ENCODE data around the gene CASZ1. TPM values are rescaled to one million over a fixed set of nuclear protein-coding genes. Genes with fewer than 3 reads are reported as not detected.

CASZ1 gene
- total and polyA plus RNA-seq, 2 donors (not counting 3 experiments of a cell fraction or from before 2014, with no cell fraction given): 1.5 to 5.2 TPM

DNA sequence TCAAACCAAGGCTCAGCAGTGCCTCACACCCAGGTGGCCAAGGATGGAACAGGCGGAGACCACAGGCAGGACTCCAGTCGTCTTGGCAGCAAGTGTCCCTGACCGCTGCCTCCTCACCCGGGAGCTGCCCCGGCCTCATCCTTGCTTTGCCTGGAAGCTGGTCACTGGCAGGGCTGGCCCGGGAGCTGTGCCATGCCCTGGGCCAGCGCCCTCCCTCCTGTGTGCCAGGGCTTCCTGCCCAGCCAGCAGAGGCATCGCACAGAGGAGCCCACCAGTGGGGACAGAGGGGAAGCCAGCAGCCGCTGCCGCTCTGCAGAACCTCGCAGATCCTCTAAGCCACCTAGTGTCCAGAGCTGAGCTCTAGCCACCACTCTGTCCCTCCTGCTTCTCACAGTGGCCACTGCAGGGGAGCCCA, 7.8 kb downstream of the CASZ1 start:
- no peaks in the 10 kb centered on the region for H3K9me3 ChIP-seq (replicated peaks; ENCODE audit: control insufficient read depth, insufficient read depth, low read length)
- H3K79me2 ChIP-seq (ENCODE audit: control insufficient read depth, insufficient read depth, low read length): no peaks in the 10 kb centered on the region
- no peak overlapping the region for H3K9ac ChIP-seq (replicated peaks; ENCODE audit: extremely low read depth, insufficient read depth, low read length)
- no peaks in the 10 kb centered on the region for H3K36me3 ChIP-seq (ENCODE audit: control insufficient read depth in 2 of 2, extremely low read depth in 1 of 2, insufficient read depth in 2 of 2, low read length in 2 of 2)
- no peak overlapping the region for H3K27ac ChIP-seq (ENCODE audit: insufficient read depth, low read depth, low read length)
- H4K20me1 ChIP-seq (replicated peaks; ENCODE audit: control insufficient read depth, extremely low read depth, insufficient read depth, low read length): no peaks in the 10 kb centered on the region
- H3K27me3 ChIP-seq (ENCODE audit: control insufficient read depth in 2 of 2, insufficient read depth in 2 of 2, low read length in 2 of 2): peaks cover 20 to 26% of the 10 kb centered on the region in 2 experiments
- ChIA-PET POLR2A (no interaction called here), CTCF (interaction anchor here (1.6 kb wide), 1 partner anchor 281 kb away, joined by 4 read pairs; no protein-coding TSS in a partner anchor)
- TF ChIP-seq, protein P1, sequence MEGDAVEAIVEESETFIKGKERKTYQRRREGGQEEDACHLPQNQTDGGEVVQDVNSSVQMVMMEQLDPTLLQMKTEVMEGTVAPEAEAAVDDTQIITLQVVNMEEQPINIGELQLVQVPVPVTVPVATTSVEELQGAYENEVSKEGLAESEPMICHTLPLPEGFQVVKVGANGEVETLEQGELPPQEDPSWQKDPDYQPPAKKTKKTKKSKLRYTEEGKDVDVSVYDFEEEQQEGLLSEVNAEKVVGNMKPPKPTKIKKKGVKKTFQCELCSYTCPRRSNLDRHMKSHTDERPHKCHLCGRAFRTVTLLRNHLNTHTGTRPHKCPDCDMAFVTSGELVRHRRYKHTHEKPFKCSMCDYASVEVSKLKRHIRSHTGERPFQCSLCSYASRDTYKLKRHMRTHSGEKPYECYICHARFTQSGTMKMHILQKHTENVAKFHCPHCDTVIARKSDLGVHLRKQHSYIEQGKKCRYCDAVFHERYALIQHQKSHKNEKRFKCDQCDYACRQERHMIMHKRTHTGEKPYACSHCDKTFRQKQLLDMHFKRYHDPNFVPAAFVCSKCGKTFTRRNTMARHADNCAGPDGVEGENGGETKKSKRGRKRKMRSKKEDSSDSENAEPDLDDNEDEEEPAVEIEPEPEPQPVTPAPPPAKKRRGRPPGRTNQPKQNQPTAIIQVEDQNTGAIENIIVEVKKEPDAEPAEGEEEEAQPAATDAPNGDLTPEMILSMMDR (IDR thresholded peaks at IDR 0.05; ENCODE audit: extremely low read depth in 1 of 2, insufficient read depth in 1 of 2, low read depth in 1 of 2, low read length in 2 of 2): peak in 1 of 2 donors; percentile 57
- TF ChIP-seq MYC (IDR thresholded peaks at IDR 0.05; ENCODE audit: low read depth, low read length): no peak
- intact Hi-C loops (cut with micrococcal nuclease) (loop anchor here (2.0 kb wide), 1 partner anchor 78 kb away; no protein-coding TSS in a partner anchor), dilution Hi-C loops (cut with MboI; ENCODE audit: extremely low pct_ligation_motif_present, low sequenced_read_pairs) (no loop called here)
- peaks cover 3% of the 10 kb centered on the region for H3K4me1 ChIP-seq (ENCODE audit: control insufficient read depth, extremely low read depth, insufficient read depth, low read length)
- H2AFZ ChIP-seq (ENCODE audit: low read depth, low read length): no peak overlapping the region
- H3K4me2 ChIP-seq (ENCODE audit: insufficient read depth, low read length): no peak overlapping the region
- no peak overlapping the region for H3K4me3 ChIP-seq (replicated peaks in 1 of 3; ENCODE audit: insufficient read depth in 1 of 3, low read depth in 1 of 3, low read length in 3 of 3)
- no peaks in the 10 kb centered on the region for H3K9me1 ChIP-seq (replicated peaks; ENCODE audit: control insufficient read depth, extremely low read depth, insufficient read depth, low read length)
- no TSS peak for BruUV-seq (replicated peaks)
- peak; percentile 30 for DNase-seq (ENCODE audit: low read depth, low spot score)
- FAIRE-seq: no peak

DNA sequence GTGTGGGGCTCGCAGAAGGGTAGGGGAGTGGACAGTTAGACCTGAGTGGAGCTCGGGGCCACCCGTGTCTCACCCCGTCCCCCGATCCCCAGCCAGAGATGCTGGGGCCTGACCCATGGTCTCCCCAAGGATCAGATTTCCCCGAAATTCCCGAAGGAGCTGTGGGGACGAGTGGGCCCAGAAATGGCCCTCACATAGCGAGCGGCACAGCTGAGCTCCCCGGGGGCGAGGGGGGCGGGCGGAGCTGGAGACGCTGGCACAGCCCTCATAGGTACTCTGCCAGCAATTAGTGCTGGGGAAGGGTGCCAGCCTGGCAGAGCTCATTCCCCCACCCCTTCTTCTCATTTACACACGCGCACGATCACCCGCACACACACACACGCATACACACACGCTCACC, 9.2 kb downstream of the CASZ1 start:
- intact Hi-C loops (cut with micrococcal nuclease): no loop called here
- Histone ChIP-seq H2AFZ (ENCODE audit: low read depth, low read length) (no peak overlapping the region), H3K4me1 (ENCODE audit: control insufficient read depth, extremely low read depth, insufficient read depth, low read length) (no peaks in the 10 kb centered on the region), H3K79me2 (ENCODE audit: control insufficient read depth, insufficient read depth, low read length) (no peaks in the 10 kb centered on the region), H4K20me1 (replicated peaks; ENCODE audit: control insufficient read depth, extremely low read depth, insufficient read depth, low read length) (no peaks in the 10 kb centered on the region), H3K9ac (replicated peaks; ENCODE audit: extremely low read depth, insufficient read depth, low read length) (no peak overlapping the region), H3K4me3 (replicated peaks in 1 of 3; ENCODE audit: insufficient read depth in 1 of 3, low read depth in 1 of 3, low read length in 3 of 3) (no peak overlapping the region), H3K4me2 (ENCODE audit: insufficient read depth, low read length) (no peak overlapping the region), H3K9me3 (replicated peaks; ENCODE audit: control insufficient read depth, insufficient read depth, low read length) (no peaks in the 10 kb centered on the region), H3K9me1 (replicated peaks; ENCODE audit: control insufficient read depth, extremely low read depth, insufficient read depth, low read length) (no peaks in the 10 kb centered on the region), H3K27ac (ENCODE audit: insufficient read depth, low read depth, low read length) (no peak overlapping the region), H3K27me3 (ENCODE audit: control insufficient read depth in 2 of 2, insufficient read depth in 2 of 2, low read length in 2 of 2) (peaks cover 12 to 14% of the 10 kb centered on the region in 2 experiments), H3K36me3 (ENCODE audit: control insufficient read depth in 2 of 2, extremely low read depth in 1 of 2, insufficient read depth in 2 of 2, low read length in 2 of 2) (no peaks in the 10 kb centered on the region)
- DNase-seq (ENCODE audit: low read depth, low spot score) (no peak), FAIRE-seq (no peak)
- BruUV-seq (replicated peaks): no TSS peak
- no peak for TF ChIP-seq EZH2 (IDR thresholded peaks at IDR 0.05; ENCODE audit: borderline replicate concordance, low read depth, low read length, severe bottlenecking)
- TF ChIP-seq JUN (IDR thresholded peaks at IDR 0.05; ENCODE audit: borderline replicate concordance, insufficient read depth, insufficient read length, low read depth): no peak
- TF ChIP-seq POLR2AphosphoS5 (IDR thresholded peaks at IDR 0.05; ENCODE audit: insufficient read depth, low read depth, low read length): no peak
- dilution Hi-C loops (cut with MboI; ENCODE audit: extremely low pct_ligation_motif_present, low sequenced_read_pairs): no loop called here
- ChIA-PET POLR2A (no interaction called here), CTCF (interaction anchor here (1.6 kb wide), 1 partner anchor 280 kb away, joined by 4 read pairs; no protein-coding TSS in a partner anchor)
